Liver (tissue), 9 donors: ENCODE data around the gene POGZ. TPM values are rescaled to one million over a fixed set of nuclear protein-coding genes. Genes with fewer than 3 reads are reported as not detected.

ENCODE experiments used
- DNase-seq: peaks from one replicate; pipeline ENCODE4 v3.0.0-alpha.2; 2017; ENCODE audit warnings: low spot score
- H3K27ac ChIP-seq, 2 donors: one replicate each; pipeline ENCODE4 v1.7.0; 2013; ENCODE audit warnings: inconsistent platforms in 2 of 2, low read length in 2 of 2, control low read depth in 1 of 2, low read depth in 1 of 2, mild to moderate bottlenecking in 1 of 2
- H3K27me3 ChIP-seq, 4 donors: one replicate each; pipeline versions ENCODE4 v1.6.1 to v1.7.0; 2013; ENCODE audit warnings: low read length in 3 of 4, inconsistent platforms in 1 of 4, mild to moderate bottlenecking in 1 of 4, moderate library complexity in 1 of 4; ENCODE audit not compliant: control insufficient read depth in 4 of 4, insufficient read depth in 4 of 4
- H3K36me3 ChIP-seq, 4 donors: one replicate each; pipeline versions ENCODE4 v1.6.1 to v1.7.0; 2013; ENCODE audit warnings: low read length in 3 of 4, mild to moderate bottlenecking in 3 of 4, low read depth in 1 of 4, moderate library complexity in 1 of 4; ENCODE audit not compliant: control insufficient read depth in 4 of 4, insufficient read depth in 3 of 4
- H3K4me1 ChIP-seq, 4 donors: one replicate each; pipeline versions ENCODE4 v1.6.1 to v1.7.0; 2013; ENCODE audit warnings: low read length in 3 of 4, mild to moderate bottlenecking in 3 of 4, moderate library complexity in 1 of 4; ENCODE audit not compliant: control insufficient read depth in 4 of 4, insufficient read depth in 4 of 4
- H3K4me3 ChIP-seq, 3 donors: one replicate each; pipeline versions ENCODE4 v1.6.1 to v1.7.0; 2013; ENCODE audit warnings: low read length in 3 of 3, control low read depth in 1 of 3, low read depth in 1 of 3, mild to moderate bottlenecking in 1 of 3
- H3K9ac ChIP-seq, 2 donors: one replicate each; pipeline ENCODE4 v1.7.0; 2013; ENCODE audit warnings: low read length in 2 of 2, mild to moderate bottlenecking in 2 of 2, moderate library complexity in 2 of 2, control low read depth in 1 of 2, low read depth in 1 of 2
- H3K9me3 ChIP-seq, 4 donors: one replicate each; pipeline versions ENCODE4 v1.6.1 to v1.7.0; 2013; ENCODE audit warnings: low read length in 3 of 4; ENCODE audit not compliant: control insufficient read depth in 4 of 4
- ATF3 ChIP-seq: IDR thresholded peaks from 2 replicates; pipeline ENCODE4 v1.6.1; 2016; ENCODE audit warnings: antibody characterized with exemption
- EGR1 ChIP-seq, 2 donors: IDR thresholded peaks; 2 replicates each; pipeline ENCODE4 v1.6.1; 2016 to 2018; ENCODE audit warnings: antibody characterized with exemption in 2 of 2, low read depth in 2 of 2
- FOXA2 ChIP-seq: IDR thresholded peaks from 2 replicates; pipeline ENCODE4 v1.6.1; 2016; ENCODE audit warnings: antibody characterized with exemption
- GABPA ChIP-seq, 2 donors: IDR thresholded peaks in 1 of 2; conservative IDR thresholded peaks in 1 of 2; 2 replicates each; pipeline ENCODE4 v1.6.1; 2016; ENCODE audit warnings: antibody characterized with exemption in 2 of 2, mild to moderate bottlenecking in 1 of 2, moderate library complexity in 1 of 2
- HNF4A ChIP-seq, 2 donors: conservative IDR thresholded peaks; 2 replicates each; pipeline ENCODE4 v1.6.1; 2016; ENCODE audit warnings: antibody characterized with exemption in 2 of 2, mild to moderate bottlenecking in 2 of 2
- HNF4G ChIP-seq: IDR thresholded peaks from 2 replicates; pipeline ENCODE4 v1.6.1; 2016; ENCODE audit warnings: antibody characterized with exemption
- JUND ChIP-seq, 2 donors: IDR thresholded peaks; 2 replicates each; pipeline ENCODE4 v1.6.1; 2016; ENCODE audit warnings: antibody characterized with exemption in 2 of 2
- NR2F2 ChIP-seq: IDR thresholded peaks from 2 replicates; pipeline ENCODE4 v1.6.1; 2016; ENCODE audit warnings: antibody characterized with exemption
- RAD21 ChIP-seq, 2 donors: IDR thresholded peaks; 2 replicates each; pipeline ENCODE4 v1.6.1; 2016; ENCODE audit warnings: antibody characterized with exemption in 2 of 2, mild to moderate bottlenecking in 2 of 2
- SP1 ChIP-seq: IDR thresholded peaks from 2 replicates; pipeline ENCODE4 v1.6.1; 2018; ENCODE audit warnings: antibody characterized with exemption, mild to moderate bottlenecking
- TAF1 ChIP-seq: conservative IDR thresholded peaks from 2 replicates; pipeline ENCODE4 v1.6.1; 2016; ENCODE audit warnings: antibody characterized with exemption, mild to moderate bottlenecking
- YY1 ChIP-seq: IDR thresholded peaks from 2 replicates; pipeline ENCODE4 v1.6.1; 2016; ENCODE audit warnings: antibody characterized with exemption, mild to moderate bottlenecking
- WGBS: extraction: QIAGEN DNeasy Blood & Tissue Kit; methylation state at CpG from one replicate; pipeline ENCODE4 v1.1.7; 2013; 5-methylcytosine and 5-hydroxymethylcytosine counted together
- polyA plus RNA-seq, 2 donors: library from polyadenylated mRNA; stranded (reverse) in 1 of 2; unstranded in 1 of 2; fragments of 200-250 nt in 1 of 2; fragments of >200 nt in 1 of 2; fragmentation: Nextera tagmentation in 1 of 2; extraction: Ambion mirVana in 1 of 2; gene quantifications; one replicate each; pipeline versions ENCODE4 v1.2.1 to v1.2.3, GENCODE V29; 2013 to 2015
- total RNA-seq, 2 donors: library from RNA; depleted of rRNA; stranded (reverse); fragments of >200 nt; gene quantifications; one replicate each; pipeline ENCODE4 v1.2.3, GENCODE V29; 2014
- TF ChIP-seq, protein P1 (sequence below): IDR thresholded peaks from 2 replicates; pipeline ENCODE4 v1.6.1; 2016; ENCODE audit warnings: antibody characterized with exemption
- TF ChIP-seq, protein P2 (sequence below): IDR thresholded peaks from 2 replicates; pipeline ENCODE4 v1.6.1; 2016; ENCODE audit warnings: antibody characterized with exemption, mild to moderate bottlenecking
- TF ChIP-seq, protein P3 (sequence below): IDR thresholded peaks from 2 replicates; pipeline ENCODE4 v1.6.1; 2016; ENCODE audit warnings: antibody characterized with exemption
- donor health status: healthy.
- donor health status: healthy.
- donor health status: healthy.
- donor health status: healthy.
- donor health status: healthy.

Gene POGZ
- total and polyA plus RNA-seq, 4 donors = 7.7 to 30.1 (median 17.3) TPM

DNA sequence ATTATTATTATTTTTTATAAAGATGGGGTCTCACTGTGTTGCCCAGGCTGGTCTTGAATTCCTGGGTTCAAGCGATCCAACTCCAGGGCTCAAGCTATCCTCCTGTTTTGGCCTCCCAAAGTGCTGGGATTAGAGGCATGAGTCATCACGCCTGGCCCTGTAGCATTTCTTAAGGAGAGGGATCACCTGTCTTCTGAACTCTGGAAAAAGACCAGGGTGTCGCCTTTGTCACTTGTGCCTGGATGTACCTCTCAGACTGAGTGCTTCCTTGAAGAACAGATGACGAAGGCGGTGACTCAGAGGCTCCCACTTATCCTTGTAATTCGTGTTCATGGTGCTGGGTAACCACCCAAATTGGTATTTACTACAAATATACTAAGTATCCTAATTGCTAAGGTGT, 49.5 kb upstream of the POGZ start:
- Histone ChIP-seq H3K9me3 (no peaks in the 10 kb centered on the region), H3K4me3 (no peak overlapping the region), H3K4me1 (peaks cover 2 to 35% (median 17%) of the 10 kb centered on the region in 4 donors), H3K27ac (no peak overlapping the region), H3K36me3 (no peaks in the 10 kb centered on the region), H3K27me3 (no peaks in the 10 kb centered on the region), H3K9ac (no peak overlapping the region)
- TF ChIP-seq, protein P1, sequence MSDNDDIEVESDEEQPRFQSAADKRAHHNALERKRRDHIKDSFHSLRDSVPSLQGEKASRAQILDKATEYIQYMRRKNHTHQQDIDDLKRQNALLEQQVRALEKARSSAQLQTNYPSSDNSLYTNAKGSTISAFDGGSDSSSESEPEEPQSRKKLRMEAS = no peak
- TF ChIP-seq FOXA2 (no peak), TAF1 (no peak)
- WGBS = 91% methylated on average over 6 of the region's 6 CpGs
- no peak for DNase-seq

DNA sequence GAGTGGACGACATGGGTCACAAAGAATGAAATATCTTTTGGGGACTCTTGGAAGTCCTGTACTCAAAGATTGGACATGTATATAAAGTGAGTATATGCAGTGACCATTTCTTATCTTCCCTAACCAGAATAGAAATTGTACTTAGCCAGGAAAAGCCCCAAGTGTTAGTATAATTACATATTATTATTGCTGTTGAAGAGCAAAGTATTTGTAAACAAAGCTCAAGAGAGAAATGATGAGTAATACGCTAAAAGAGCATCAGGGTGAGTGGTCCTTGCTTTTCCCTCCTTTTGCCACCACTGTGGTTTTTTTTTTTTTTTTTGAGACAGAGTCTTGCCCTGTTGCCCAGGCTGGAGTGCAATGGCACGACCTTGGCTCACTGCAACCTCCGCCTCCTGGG, 45.5 kb upstream of the POGZ start:
- TF ChIP-seq, protein P2, sequence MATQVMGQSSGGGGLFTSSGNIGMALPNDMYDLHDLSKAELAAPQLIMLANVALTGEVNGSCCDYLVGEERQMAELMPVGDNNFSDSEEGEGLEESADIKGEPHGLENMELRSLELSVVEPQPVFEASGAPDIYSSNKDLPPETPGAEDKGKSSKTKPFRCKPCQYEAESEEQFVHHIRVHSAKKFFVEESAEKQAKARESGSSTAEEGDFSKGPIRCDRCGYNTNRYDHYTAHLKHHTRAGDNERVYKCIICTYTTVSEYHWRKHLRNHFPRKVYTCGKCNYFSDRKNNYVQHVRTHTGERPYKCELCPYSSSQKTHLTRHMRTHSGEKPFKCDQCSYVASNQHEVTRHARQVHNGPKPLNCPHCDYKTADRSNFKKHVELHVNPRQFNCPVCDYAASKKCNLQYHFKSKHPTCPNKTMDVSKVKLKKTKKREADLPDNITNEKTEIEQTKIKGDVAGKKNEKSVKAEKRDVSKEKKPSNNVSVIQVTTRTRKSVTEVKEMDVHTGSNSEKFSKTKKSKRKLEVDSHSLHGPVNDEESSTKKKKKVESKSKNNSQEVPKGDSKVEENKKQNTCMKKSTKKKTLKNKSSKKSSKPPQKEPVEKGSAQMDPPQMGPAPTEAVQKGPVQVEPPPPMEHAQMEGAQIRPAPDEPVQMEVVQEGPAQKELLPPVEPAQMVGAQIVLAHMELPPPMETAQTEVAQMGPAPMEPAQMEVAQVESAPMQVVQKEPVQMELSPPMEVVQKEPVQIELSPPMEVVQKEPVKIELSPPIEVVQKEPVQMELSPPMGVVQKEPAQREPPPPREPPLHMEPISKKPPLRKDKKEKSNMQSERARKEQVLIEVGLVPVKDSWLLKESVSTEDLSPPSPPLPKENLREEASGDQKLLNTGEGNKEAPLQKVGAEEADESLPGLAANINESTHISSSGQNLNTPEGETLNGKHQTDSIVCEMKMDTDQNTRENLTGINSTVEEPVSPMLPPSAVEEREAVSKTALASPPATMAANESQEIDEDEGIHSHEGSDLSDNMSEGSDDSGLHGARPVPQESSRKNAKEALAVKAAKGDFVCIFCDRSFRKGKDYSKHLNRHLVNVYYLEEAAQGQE = no peak
- TF ChIP-seq RAD21 (IDR thresholded peaks at IDR 0.05) = no peak
- no peak for TF ChIP-seq GABPA (IDR thresholded peaks at IDR 0.05 in 1 of 2, conservative IDR thresholded peaks at IDR 0.05 in 1 of 2)
- no peak for TF ChIP-seq ATF3
- TF ChIP-seq HNF4G = no peak
- no peak for TF ChIP-seq HNF4A (conservative IDR thresholded peaks at IDR 0.05)
- no peak for TF ChIP-seq YY1
- TF ChIP-seq TAF1 = no peak
- TF ChIP-seq SP1 = no peak
- TF ChIP-seq, protein P3, sequence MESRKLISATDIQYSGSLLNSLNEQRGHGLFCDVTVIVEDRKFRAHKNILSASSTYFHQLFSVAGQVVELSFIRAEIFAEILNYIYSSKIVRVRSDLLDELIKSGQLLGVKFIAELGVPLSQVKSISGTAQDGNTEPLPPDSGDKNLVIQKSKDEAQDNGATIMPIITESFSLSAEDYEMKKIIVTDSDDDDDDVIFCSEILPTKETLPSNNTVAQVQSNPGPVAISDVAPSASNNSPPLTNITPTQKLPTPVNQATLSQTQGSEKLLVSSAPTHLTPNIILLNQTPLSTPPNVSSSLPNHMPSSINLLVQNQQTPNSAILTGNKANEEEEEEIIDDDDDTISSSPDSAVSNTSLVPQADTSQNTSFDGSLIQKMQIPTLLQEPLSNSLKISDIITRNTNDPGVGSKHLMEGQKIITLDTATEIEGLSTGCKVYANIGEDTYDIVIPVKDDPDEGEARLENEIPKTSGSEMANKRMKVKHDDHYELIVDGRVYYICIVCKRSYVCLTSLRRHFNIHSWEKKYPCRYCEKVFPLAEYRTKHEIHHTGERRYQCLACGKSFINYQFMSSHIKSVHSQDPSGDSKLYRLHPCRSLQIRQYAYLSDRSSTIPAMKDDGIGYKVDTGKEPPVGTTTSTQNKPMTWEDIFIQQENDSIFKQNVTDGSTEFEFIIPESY = no peak
- no peak for TF ChIP-seq JUND (IDR thresholded peaks at IDR 0.05)
- no peak for TF ChIP-seq EGR1 (IDR thresholded peaks at IDR 0.05; ENCODE audit: low read depth in 2 of 2)
- no peak for TF ChIP-seq NR2F2
- TF ChIP-seq, protein P1 = no peak
- H3K27me3 ChIP-seq = no peaks in the 10 kb centered on the region
- H3K36me3 ChIP-seq = no peaks in the 10 kb centered on the region
- WGBS = 85% methylated on average over 4 of the region's 4 CpGs
- H3K9me3 ChIP-seq = no peaks in the 10 kb centered on the region
- no peak overlapping the region for H3K9ac ChIP-seq
- H3K4me1 ChIP-seq = peaks cover 0 to under 1% (median 0%) of the 10 kb centered on the region in 4 donors
- H3K27ac ChIP-seq = no peak overlapping the region
- H3K4me3 ChIP-seq = no peak overlapping the region
- DNase-seq = no peak
